Tibial artery (tissue), 4 donors: ENCODE results near the gene CCR9.

Experiments
- DNase-seq, 2 donors: peaks; one replicate each; pipeline ENCODE4 v3.0.0-alpha.2; 2019
- H3K27ac ChIP-seq, 2 donors: fragments of 200-600 bp; sonication (generic) in 1 of 2; 1 replicate in 1 of 2; 2 replicates in 1 of 2; pipeline ENCODE4 v1.5.1; 2018 to 2019; ENCODE audit warnings: mild to moderate bottlenecking in 1 of 2
- H3K27me3 ChIP-seq, 2 donors: fragments of 200-600 bp; sonication (generic) in 1 of 2; one replicate each; pipeline versions ENCODE4 v1.5.1 to v1.6.0; 2016 to 2019
- H3K36me3 ChIP-seq, 3 donors: fragments of 200-600 bp; sonication (generic) in 2 of 3; one replicate each; pipeline ENCODE4 v1.5.1; 2016 to 2019; ENCODE audit warnings: mild to moderate bottlenecking in 2 of 3
- H3K4me1 ChIP-seq, 4 donors: fragments of 200-600 bp; sonication (generic) in 2 of 4; 1 replicate in 3 of 4; 2 replicates in 1 of 4; pipeline ENCODE4 v1.5.1; 2016 to 2019
- H3K4me3 ChIP-seq, 2 donors: fragments of 200-600 bp; sonication (generic) in 1 of 2; 1 replicate in 1 of 2; 2 replicates in 1 of 2; pipeline ENCODE4 v1.5.1; 2018 to 2019; ENCODE audit warnings: mild to moderate bottlenecking in 2 of 2
- H3K9me3 ChIP-seq, 3 donors: fragments of 200-600 bp; sonication (generic) in 1 of 3; one replicate each; pipeline ENCODE4 v1.5.1; 2016 to 2019
- CTCF ChIP-seq, 2 experiments: fragments of 200-600 bp in 1 of 2; fragments of 450-650 bp in 1 of 2; IDR thresholded peaks; one replicate each; pipeline ENCODE4 v1.5.1; 2017 to 2019; ENCODE audit warnings: antibody characterized with exemption in 2 of 2, mild to moderate bottlenecking in 1 of 2, moderate library complexity in 1 of 2
- intact Hi-C: fragments of 100-400 bp; cut with DNase I; formaldehyde crosslinking; loops from one replicate; pipeline ENCODE4 v1.15.0; 2023; ENCODE audit warnings: low total_unique reads

Gene CCR9

GRCh38 chr3:45904931-45905330 is 18.6 kb downstream of the CCR9 start:
- peaks cover 0 to 12% (median 0%) of the 10 kb centered on the region in 4 donors for H3K4me1 ChIP-seq
- peaks cover 0 to 4% (median 0%) of the 10 kb centered on the region in 3 donors for H3K36me3 ChIP-seq
- no peak for DNase-seq
- H3K4me3 ChIP-seq: no peak overlapping the region
- no peaks in the 10 kb centered on the region for H3K9me3 ChIP-seq
- intact Hi-C loops: no loop called here
- no peak for TF ChIP-seq CTCF (IDR thresholded peaks at IDR 0.05)
- no peaks in the 10 kb centered on the region for H3K27me3 ChIP-seq
- H3K27ac ChIP-seq: no peak overlapping the region

GRCh38 chr3:45905755-45906154 is 19.4 kb downstream of the CCR9 start:
- no peak overlapping the region for H3K4me3 ChIP-seq
- no peak overlapping the region for H3K27ac ChIP-seq
- H3K36me3 ChIP-seq: peaks cover 0 to 4% (median 0%) of the 10 kb centered on the region in 3 donors
- DNase-seq: no peak
- no peaks in the 10 kb centered on the region for H3K27me3 ChIP-seq
- intact Hi-C loops: no loop called here
- no peak for TF ChIP-seq CTCF (IDR thresholded peaks at IDR 0.05)
- H3K9me3 ChIP-seq: no peaks in the 10 kb centered on the region
- H3K4me1 ChIP-seq: peaks cover 0 to 12% (median 0%) of the 10 kb centered on the region in 4 donors

GRCh38 chr3:45906681-45907407 is 20.5 kb downstream of the CCR9 start:
- no peak overlapping the region for H3K27ac ChIP-seq

GRCh38 chr3:45907769-45908705 is 21.7 kb downstream of the CCR9 start:
- no peak for DNase-seq
- intact Hi-C loops: no loop called here
- peaks cover 0 to 12% (median 0%) of the 10 kb centered on the region in 4 donors for H3K4me1 ChIP-seq
- H3K36me3 ChIP-seq: peaks cover 0 to 4% (median 0%) of the 10 kb centered on the region in 3 donors
- TF ChIP-seq CTCF (IDR thresholded peaks at IDR 0.05): no peak
- H3K9me3 ChIP-seq: no peaks in the 10 kb centered on the region
- H3K27ac ChIP-seq: no peak overlapping the region
- H3K27me3 ChIP-seq: no peaks in the 10 kb centered on the region
- H3K4me3 ChIP-seq: no peak overlapping the region

More at GRCh38 chr3:45906681-45907407, 20.5 kb downstream of the CCR9 start:
- H3K4me1 ChIP-seq: peaks cover 0 to 12% (median 0%) of the 10 kb centered on the region in 4 donors
- H3K27me3 ChIP-seq: no peaks in the 10 kb centered on the region
- peak in 1 of 2 experiments; percentile 30 for TF ChIP-seq CTCF (IDR thresholded peaks at IDR 0.05)
- DNase-seq: no peak
- H3K4me3 ChIP-seq: no peak overlapping the region
- no peaks in the 10 kb centered on the region for H3K9me3 ChIP-seq
- peaks cover 0 to 4% (median 0%) of the 10 kb centered on the region in 3 donors for H3K36me3 ChIP-seq
- intact Hi-C loops: no loop called here

- Histone ChIP-seq H3K4me1 (peaks cover 0 to 12% (median 0%) of the 10 kb centered on the region in 4 donors), H3K36me3 (peaks cover 0 to 4% (median 0%) of the 10 kb centered on the region in 3 donors), H3K4me3 (no peak overlapping the region), H3K27me3 (no peaks in the 10 kb centered on the region), H3K27ac (no peak overlapping the region), H3K9me3 (no peaks in the 10 kb centered on the region)
- TF ChIP-seq CTCF (IDR thresholded peaks at IDR 0.05): no peak
- intact Hi-C loops: no loop called here
- DNase-seq: no peak
These were observed 22.4 kb downstream of the CCR9 start for GRCh38 chr3:45908761-45909160.
